SH-SY5Y (cell line): Measurements from ENCODE around the gene IGFBP5.

Experiments
- GATA2 ChIP-seq: IDR thresholded peaks from 2 replicates; pipeline ENCODE4 v1.6.1; 2011; ENCODE audit warnings: mild to moderate bottlenecking, low read depth, low read length
- GATA3 ChIP-seq: IDR thresholded peaks from 2 replicates; pipeline ENCODE4 v1.6.1; 2011; ENCODE audit warnings: low read depth, mild to moderate bottlenecking, low read length, moderate library complexity

- TF ChIP-seq GATA3 = no peak
- no peak for TF ChIP-seq GATA2
Observed at GRCh38 chr2:216710551-216711301, 15.4 kb upstream of the IGFBP5 start.
